ENCODE measurements around the gene TEAD1.

Gene TEAD1

DNA sequence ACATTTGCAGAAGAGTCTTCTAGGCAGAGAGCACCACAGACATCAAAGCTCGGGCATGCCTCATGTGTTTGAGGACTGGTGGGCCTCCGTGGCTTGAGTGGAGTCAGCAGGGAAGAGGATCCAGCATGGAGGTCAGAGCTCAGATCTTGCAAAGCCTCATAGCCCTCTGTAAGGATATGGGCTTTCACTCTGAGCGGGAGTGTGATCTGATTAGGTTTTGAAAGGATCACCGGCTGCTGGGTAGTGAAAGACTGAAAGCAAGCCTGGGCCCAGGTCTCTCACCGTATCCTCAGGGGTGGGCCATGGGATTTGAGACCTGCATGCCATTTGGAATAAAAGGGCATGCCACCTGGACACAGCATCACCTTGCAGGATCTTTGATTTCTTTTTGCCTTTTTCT lies 112.7 kb downstream of the TEAD1 start:
- TF ChIP-seq, protein P1, sequence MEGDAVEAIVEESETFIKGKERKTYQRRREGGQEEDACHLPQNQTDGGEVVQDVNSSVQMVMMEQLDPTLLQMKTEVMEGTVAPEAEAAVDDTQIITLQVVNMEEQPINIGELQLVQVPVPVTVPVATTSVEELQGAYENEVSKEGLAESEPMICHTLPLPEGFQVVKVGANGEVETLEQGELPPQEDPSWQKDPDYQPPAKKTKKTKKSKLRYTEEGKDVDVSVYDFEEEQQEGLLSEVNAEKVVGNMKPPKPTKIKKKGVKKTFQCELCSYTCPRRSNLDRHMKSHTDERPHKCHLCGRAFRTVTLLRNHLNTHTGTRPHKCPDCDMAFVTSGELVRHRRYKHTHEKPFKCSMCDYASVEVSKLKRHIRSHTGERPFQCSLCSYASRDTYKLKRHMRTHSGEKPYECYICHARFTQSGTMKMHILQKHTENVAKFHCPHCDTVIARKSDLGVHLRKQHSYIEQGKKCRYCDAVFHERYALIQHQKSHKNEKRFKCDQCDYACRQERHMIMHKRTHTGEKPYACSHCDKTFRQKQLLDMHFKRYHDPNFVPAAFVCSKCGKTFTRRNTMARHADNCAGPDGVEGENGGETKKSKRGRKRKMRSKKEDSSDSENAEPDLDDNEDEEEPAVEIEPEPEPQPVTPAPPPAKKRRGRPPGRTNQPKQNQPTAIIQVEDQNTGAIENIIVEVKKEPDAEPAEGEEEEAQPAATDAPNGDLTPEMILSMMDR (IDR thresholded peaks at IDR 0.05; ENCODE audit: low read depth, low read length, poor library complexity, severe bottlenecking), result no peak
- no peak for TF ChIP-seq EZH2phosphoT487 (IDR thresholded peaks at IDR 0.05; ENCODE audit: borderline replicate concordance, low read length)
- no peak overlapping the region for H3K4me3 ChIP-seq (ENCODE audit: low read length)
- no peaks in the 10 kb centered on the region for H4K20me1 ChIP-seq (ENCODE audit: control insufficient read depth, insufficient read depth, low read depth, low read length)

GRCh38 chr11:12787847-12788246 lies 113.6 kb downstream of the TEAD1 start:
- no peak overlapping the region for H3K4me2 ChIP-seq (ENCODE audit: low read length)
- no peaks in the 10 kb centered on the region for H3K79me2 ChIP-seq (ENCODE audit: control insufficient read depth, low read length)
- H3K27me3 ChIP-seq (ENCODE audit: control insufficient read depth, low read length), result no peaks in the 10 kb centered on the region
- H3K27ac ChIP-seq (ENCODE audit: low read depth, low read length), result no peak overlapping the region
- TF ChIP-seq EZH2phosphoT487 (IDR thresholded peaks at IDR 0.05; ENCODE audit: borderline replicate concordance, low read length), result no peak
- TF ChIP-seq, protein P1 (IDR thresholded peaks at IDR 0.05; ENCODE audit: low read depth, low read length, poor library complexity, severe bottlenecking), result no peak
- H3K9me3 ChIP-seq (ENCODE audit: control insufficient read depth, insufficient read depth, low read length), result no peaks in the 10 kb centered on the region
- H3K9me2 ChIP-seq (replicated peaks; ENCODE audit: control insufficient read depth, low read length), result no peaks in the 10 kb centered on the region
- no peaks in the 10 kb centered on the region for H4K20me1 ChIP-seq (ENCODE audit: control insufficient read depth, insufficient read depth, low read depth, low read length)
- H3K36me3 ChIP-seq (ENCODE audit: control insufficient read depth, low read length), result no peaks in the 10 kb centered on the region
- no peaks in the 10 kb centered on the region for H3F3A ChIP-seq (ENCODE audit: control insufficient read depth, insufficient read depth)
- H3K4me1 ChIP-seq (ENCODE audit: control insufficient read depth, low read length), result no peaks in the 10 kb centered on the region
- no peak overlapping the region for H3K4me3 ChIP-seq (ENCODE audit: low read length)

More for the DNA sequence above, 112.7 kb downstream of the TEAD1 start:
- no peaks in the 10 kb centered on the region for H3K4me1 ChIP-seq (ENCODE audit: control insufficient read depth, low read length)
- no peaks in the 10 kb centered on the region for H3F3A ChIP-seq (ENCODE audit: control insufficient read depth, insufficient read depth)
- H3K27ac ChIP-seq (ENCODE audit: low read depth, low read length), result no peak overlapping the region
- H3K9me3 ChIP-seq (ENCODE audit: control insufficient read depth, insufficient read depth, low read length), result no peaks in the 10 kb centered on the region
- no peaks in the 10 kb centered on the region for H3K9me2 ChIP-seq (replicated peaks; ENCODE audit: control insufficient read depth, low read length)
- H3K36me3 ChIP-seq (ENCODE audit: control insufficient read depth, low read length), result no peaks in the 10 kb centered on the region
- H3K4me2 ChIP-seq (ENCODE audit: low read length), result no peak overlapping the region
- H3K79me2 ChIP-seq (ENCODE audit: control insufficient read depth, low read length), result no peaks in the 10 kb centered on the region
- H3K27me3 ChIP-seq (ENCODE audit: control insufficient read depth, low read length), result no peaks in the 10 kb centered on the region

- H3K36me3 ChIP-seq (ENCODE audit: control insufficient read depth, low read length), result no peaks in the 10 kb centered on the region
- no peaks in the 10 kb centered on the region for H3K9me3 ChIP-seq (ENCODE audit: control insufficient read depth, insufficient read depth, low read length)
- H3F3A ChIP-seq (ENCODE audit: control insufficient read depth, insufficient read depth), result no peaks in the 10 kb centered on the region
- H3K27ac ChIP-seq (ENCODE audit: low read depth, low read length), result no peak overlapping the region
- no peaks in the 10 kb centered on the region for H3K79me2 ChIP-seq (ENCODE audit: control insufficient read depth, low read length)
- no peaks in the 10 kb centered on the region for H3K4me1 ChIP-seq (ENCODE audit: control insufficient read depth, low read length)
- no peak overlapping the region for H3K4me2 ChIP-seq (ENCODE audit: low read length)
- no peaks in the 10 kb centered on the region for H3K27me3 ChIP-seq (ENCODE audit: control insufficient read depth, low read length)
- no peak overlapping the region for H3K4me3 ChIP-seq (ENCODE audit: low read length)
- no peak for TF ChIP-seq EZH2phosphoT487 (IDR thresholded peaks at IDR 0.05; ENCODE audit: borderline replicate concordance, low read length)
- TF ChIP-seq, protein P1 (IDR thresholded peaks at IDR 0.05; ENCODE audit: low read depth, low read length, poor library complexity, severe bottlenecking), result no peak
- H4K20me1 ChIP-seq (ENCODE audit: control insufficient read depth, insufficient read depth, low read depth, low read length), result no peaks in the 10 kb centered on the region
- no peaks in the 10 kb centered on the region for H3K9me2 ChIP-seq (replicated peaks; ENCODE audit: control insufficient read depth, low read length)
These were observed 114.8 kb downstream of the TEAD1 start for GRCh38 chr11:12789054-12789453.
